Measurements from ENCODE around the gene SCAPER. TPM values are rescaled to one million over a fixed set of nuclear protein-coding genes. Genes with fewer than 3 reads are reported as not detected.

The SCAPER gene
- total RNA-seq, 1 experiment from 2014 or later, result 14.7 TPM

DNA sequence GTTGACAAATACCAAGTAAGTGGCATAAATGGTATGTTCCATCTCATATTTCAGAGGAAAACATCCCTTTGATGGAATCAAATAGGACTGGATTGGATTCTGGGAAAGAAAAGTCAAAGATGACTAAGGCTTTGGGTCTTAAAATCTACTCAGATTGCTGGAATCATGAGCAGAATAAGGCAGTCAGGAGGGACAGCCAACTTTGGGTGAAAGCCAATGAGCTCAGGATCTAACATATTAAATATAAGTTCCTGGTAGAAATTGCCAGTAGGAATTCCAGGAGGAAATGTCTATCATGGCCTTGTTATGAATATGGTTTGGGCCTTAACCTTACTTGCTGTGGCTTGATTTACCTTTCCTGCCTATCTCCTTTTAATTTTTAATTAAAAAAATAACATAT lies 513.3 kb downstream of the SCAPER start:
- H3K27me3 ChIP-seq (ENCODE audit: insufficient read depth, low read length), result no peaks in the 10 kb centered on the region
- no peak overlapping the region for H3K4me3 ChIP-seq (replicated peaks in 1 of 2; ENCODE audit: low read depth in 1 of 2, low read length in 2 of 2)
- no peak overlapping the region for H3K4me2 ChIP-seq (ENCODE audit: low read length)
- no peak for DNase-seq (ENCODE audit: low read depth, low spot score)
- no peaks in the 10 kb centered on the region for H3K79me2 ChIP-seq (ENCODE audit: insufficient read depth, low read length)
- ATAC-seq, result no peak
- TF ChIP-seq EZH2 (IDR thresholded peaks at IDR 0.05), result no peak
- TF ChIP-seq, protein P1, sequence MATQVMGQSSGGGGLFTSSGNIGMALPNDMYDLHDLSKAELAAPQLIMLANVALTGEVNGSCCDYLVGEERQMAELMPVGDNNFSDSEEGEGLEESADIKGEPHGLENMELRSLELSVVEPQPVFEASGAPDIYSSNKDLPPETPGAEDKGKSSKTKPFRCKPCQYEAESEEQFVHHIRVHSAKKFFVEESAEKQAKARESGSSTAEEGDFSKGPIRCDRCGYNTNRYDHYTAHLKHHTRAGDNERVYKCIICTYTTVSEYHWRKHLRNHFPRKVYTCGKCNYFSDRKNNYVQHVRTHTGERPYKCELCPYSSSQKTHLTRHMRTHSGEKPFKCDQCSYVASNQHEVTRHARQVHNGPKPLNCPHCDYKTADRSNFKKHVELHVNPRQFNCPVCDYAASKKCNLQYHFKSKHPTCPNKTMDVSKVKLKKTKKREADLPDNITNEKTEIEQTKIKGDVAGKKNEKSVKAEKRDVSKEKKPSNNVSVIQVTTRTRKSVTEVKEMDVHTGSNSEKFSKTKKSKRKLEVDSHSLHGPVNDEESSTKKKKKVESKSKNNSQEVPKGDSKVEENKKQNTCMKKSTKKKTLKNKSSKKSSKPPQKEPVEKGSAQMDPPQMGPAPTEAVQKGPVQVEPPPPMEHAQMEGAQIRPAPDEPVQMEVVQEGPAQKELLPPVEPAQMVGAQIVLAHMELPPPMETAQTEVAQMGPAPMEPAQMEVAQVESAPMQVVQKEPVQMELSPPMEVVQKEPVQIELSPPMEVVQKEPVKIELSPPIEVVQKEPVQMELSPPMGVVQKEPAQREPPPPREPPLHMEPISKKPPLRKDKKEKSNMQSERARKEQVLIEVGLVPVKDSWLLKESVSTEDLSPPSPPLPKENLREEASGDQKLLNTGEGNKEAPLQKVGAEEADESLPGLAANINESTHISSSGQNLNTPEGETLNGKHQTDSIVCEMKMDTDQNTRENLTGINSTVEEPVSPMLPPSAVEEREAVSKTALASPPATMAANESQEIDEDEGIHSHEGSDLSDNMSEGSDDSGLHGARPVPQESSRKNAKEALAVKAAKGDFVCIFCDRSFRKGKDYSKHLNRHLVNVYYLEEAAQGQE (IDR thresholded peaks at IDR 0.05; ENCODE audit: low read depth), result no peak
- no peak for TF ChIP-seq TCF7L2 (IDR thresholded peaks at IDR 0.05; ENCODE audit: borderline replicate concordance, extremely low read depth, insufficient read depth, insufficient read length)
- no peak for TF ChIP-seq EGR1 (IDR thresholded peaks at IDR 0.05; ENCODE audit: low read depth)
- no peak for TF ChIP-seq SRF (IDR thresholded peaks at IDR 0.05; ENCODE audit: low read depth)
- H3K9me2 ChIP-seq (ENCODE audit: insufficient read depth), result no peaks in the 10 kb centered on the region
- intact Hi-C loops (cut with micrococcal nuclease), result no loop called here
- no peak overlapping the region for H2AFZ ChIP-seq (ENCODE audit: low read depth, low read length, poor library complexity, severe bottlenecking)
- H3K9ac ChIP-seq (ENCODE audit: low read length), result no peak overlapping the region
- H3K9me3 ChIP-seq (ENCODE audit: control insufficient read depth in 1 of 2, insufficient read depth in 1 of 2, low read depth in 1 of 2, low read length in 2 of 2), result no peaks in the 10 kb centered on the region
- no TSS peak for BruUV-seq (replicated peaks)
- no peaks in the 10 kb centered on the region for H3K36me3 ChIP-seq (ENCODE audit: control insufficient read depth in 1 of 2, insufficient read depth in 2 of 2, low read length in 2 of 2)
- POLR2A ChIA-PET, result no interaction called here
- H3K27ac ChIP-seq (ENCODE audit: low read depth, low read length), result no peak overlapping the region
- H3K4me1 ChIP-seq (ENCODE audit: control insufficient read depth in 1 of 2, insufficient read depth in 2 of 2, low read length in 2 of 2), result peaks cover 0 to 3% of the 10 kb centered on the region in 2 experiments; a peak in 1 of 4 replicates
- no peaks in the 10 kb centered on the region for H4K20me1 ChIP-seq (ENCODE audit: insufficient read depth)
- RAD21 ChIA-PET (ENCODE audit: low non-redundant PET in 1 of 2, low total read pairs in 2 of 2, uncharacterized antibody in 2 of 2, unreplicated experiment in 2 of 2), result no interaction called here
- CTCF ChIA-PET, result no interaction called here

DNA sequence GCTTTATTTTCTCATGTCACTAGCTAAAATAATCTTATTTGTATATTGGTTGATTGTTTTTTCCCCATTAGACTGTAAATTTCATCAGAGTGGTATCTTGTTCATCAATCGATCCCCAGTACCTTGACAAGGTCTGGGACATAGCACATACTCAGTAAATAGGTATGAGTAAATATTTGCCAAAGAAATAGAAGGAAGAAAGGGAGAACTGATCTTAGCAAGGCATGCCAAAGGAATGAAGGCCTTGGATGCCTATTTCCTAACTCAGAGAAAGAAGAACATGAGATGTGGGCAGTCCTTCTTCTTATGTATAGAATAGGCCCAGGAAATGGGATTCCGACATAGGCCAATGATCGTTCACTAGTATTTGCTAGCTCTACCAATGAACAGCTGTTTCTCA lies 513.8 kb downstream of the SCAPER start:
- no peaks in the 10 kb centered on the region for H3K9me2 ChIP-seq (ENCODE audit: insufficient read depth)
- BruUV-seq (replicated peaks), result no TSS peak
- H3K4me3 ChIP-seq (replicated peaks in 1 of 2; ENCODE audit: low read depth in 1 of 2, low read length in 2 of 2), result no peak overlapping the region
- no peaks in the 10 kb centered on the region for H3K79me2 ChIP-seq (ENCODE audit: insufficient read depth, low read length)
- no peak overlapping the region for H3K27ac ChIP-seq (ENCODE audit: low read depth, low read length)
- DNase-seq (ENCODE audit: low read depth, low spot score) (no peak), ATAC-seq (no peak)
- H3K4me2 ChIP-seq (ENCODE audit: low read length), result no peak overlapping the region
- no peaks in the 10 kb centered on the region for H4K20me1 ChIP-seq (ENCODE audit: insufficient read depth)
- CTCF ChIA-PET, result no interaction called here
- intact Hi-C loops (cut with micrococcal nuclease), result no loop called here
- RAD21 ChIA-PET (ENCODE audit: low non-redundant PET in 1 of 2, low total read pairs in 2 of 2, uncharacterized antibody in 2 of 2, unreplicated experiment in 2 of 2), result no interaction called here
- peaks cover 0 to 3% of the 10 kb centered on the region in 2 experiments; a peak in 1 of 4 replicates for H3K4me1 ChIP-seq (ENCODE audit: control insufficient read depth in 1 of 2, insufficient read depth in 2 of 2, low read length in 2 of 2)
- POLR2A ChIA-PET, result no interaction called here
- no peaks in the 10 kb centered on the region for H3K9me3 ChIP-seq (ENCODE audit: control insufficient read depth in 1 of 2, insufficient read depth in 1 of 2, low read depth in 1 of 2, low read length in 2 of 2)
- H3K9ac ChIP-seq (ENCODE audit: low read length), result no peak overlapping the region
- H2AFZ ChIP-seq (ENCODE audit: low read depth, low read length, poor library complexity, severe bottlenecking), result no peak overlapping the region
- H3K36me3 ChIP-seq (ENCODE audit: control insufficient read depth in 1 of 2, insufficient read depth in 2 of 2, low read length in 2 of 2), result no peaks in the 10 kb centered on the region
- H3K27me3 ChIP-seq (ENCODE audit: insufficient read depth, low read length), result no peaks in the 10 kb centered on the region
- TF ChIP-seq SP1 (IDR thresholded peaks at IDR 0.05; ENCODE audit: low read depth), result no peak
- TF ChIP-seq, protein P1 (IDR thresholded peaks at IDR 0.05; ENCODE audit: low read depth), result no peak
- TF ChIP-seq CEBPB (IDR thresholded peaks at IDR 0.05; ENCODE audit: low read depth), result no peak
- TF ChIP-seq POLR2A (IDR thresholded peaks at IDR 0.05; ENCODE audit: borderline replicate concordance, extremely low read depth, insufficient read depth, insufficient read length), result no peak
- no peak for TF ChIP-seq YY1 (IDR thresholded peaks at IDR 0.05; ENCODE audit: extremely low read depth, insufficient replicate concordance, low read depth, low read length)
- no peak for TF ChIP-seq CBX3 (IDR thresholded peaks at IDR 0.05; ENCODE audit: low read depth)
- TF ChIP-seq JUND (IDR thresholded peaks at IDR 0.05), result no peak
- TF ChIP-seq, protein P2, sequence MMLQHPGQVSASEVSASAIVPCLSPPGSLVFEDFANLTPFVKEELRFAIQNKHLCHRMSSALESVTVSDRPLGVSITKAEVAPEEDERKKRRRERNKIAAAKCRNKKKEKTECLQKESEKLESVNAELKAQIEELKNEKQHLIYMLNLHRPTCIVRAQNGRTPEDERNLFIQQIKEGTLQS (IDR thresholded peaks at IDR 0.05), result no peak
- TF ChIP-seq, protein P3, sequence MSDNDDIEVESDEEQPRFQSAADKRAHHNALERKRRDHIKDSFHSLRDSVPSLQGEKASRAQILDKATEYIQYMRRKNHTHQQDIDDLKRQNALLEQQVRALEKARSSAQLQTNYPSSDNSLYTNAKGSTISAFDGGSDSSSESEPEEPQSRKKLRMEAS (IDR thresholded peaks at IDR 0.05), result no peak
- no peak for TF ChIP-seq EZH2 (IDR thresholded peaks at IDR 0.05)
- no peak for TF ChIP-seq RAD21 (IDR thresholded peaks at IDR 0.05; ENCODE audit: low read depth)
- TF ChIP-seq ELF1 (IDR thresholded peaks at IDR 0.05; ENCODE audit: borderline replicate concordance, low read depth), result no peak

Data from HCT116 (cell line).